ENCODE data around the gene APOL4.

APOL4 gene

DNA sequence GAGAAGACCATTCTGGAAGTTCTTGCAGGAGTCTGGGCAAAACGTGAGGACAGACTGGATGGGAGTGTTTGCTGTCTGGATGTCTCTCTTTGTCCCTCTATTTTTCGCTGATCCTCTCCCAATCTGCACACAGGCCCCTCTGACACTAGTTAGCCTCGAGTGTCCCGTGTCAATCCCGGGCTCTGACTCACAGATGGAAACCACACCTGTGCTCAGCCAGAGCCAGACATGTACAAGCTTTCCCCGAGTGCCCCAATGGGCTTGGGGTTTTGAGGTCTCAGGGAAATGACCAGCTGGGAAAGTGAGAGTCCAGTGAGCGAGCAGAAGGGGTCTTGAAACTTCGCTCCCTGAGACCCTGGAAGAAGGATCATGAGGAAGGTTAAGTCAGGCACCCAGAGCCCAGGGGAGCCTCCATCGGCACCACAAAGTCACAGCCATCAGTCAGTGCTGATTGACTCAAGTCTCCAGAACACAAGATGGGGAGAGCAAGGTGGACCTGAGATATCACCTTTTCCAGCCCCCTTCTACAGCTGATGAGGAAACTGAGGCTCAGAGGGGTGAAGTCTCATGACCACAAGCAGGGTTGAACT is 23.8 kb upstream of the APOL4 start:
- no peaks in the 10 kb centered on the region for H3K4me1 ChIP-seq (ENCODE audit: insufficient read depth, low read length, severe bottlenecking)

DNA sequence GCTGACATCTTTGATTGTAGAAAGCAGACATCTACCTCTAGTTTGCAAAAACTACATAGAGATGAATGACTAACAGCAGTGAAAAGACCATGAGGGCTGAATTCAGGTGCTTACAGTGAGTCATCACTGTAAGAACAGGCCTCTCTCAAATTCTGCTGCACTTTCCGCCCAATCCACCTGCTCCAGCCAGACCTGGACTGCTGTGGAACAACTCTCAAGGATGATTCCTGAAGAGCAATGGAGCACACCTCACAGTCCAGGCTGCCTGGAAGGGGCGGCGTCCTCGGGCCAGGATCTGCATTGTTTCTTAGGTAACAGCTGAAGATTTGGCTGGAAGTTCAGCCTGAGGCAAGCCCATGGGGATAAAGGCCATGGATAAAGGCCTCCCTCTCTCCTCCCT is 22.6 kb upstream of the APOL4 start:
- H3K4me1 ChIP-seq (ENCODE audit: insufficient read depth, low read length, severe bottlenecking) = no peaks in the 10 kb centered on the region
- no peaks in the 10 kb centered on the region for H3K9me3 ChIP-seq (ENCODE audit: low read length)
- H3K27me3 ChIP-seq (ENCODE audit: insufficient read depth, low read length) = no peaks in the 10 kb centered on the region
- H3K4me2 ChIP-seq (ENCODE audit: low read length) = no peak overlapping the region
- no peak overlapping the region for H3K27ac ChIP-seq (ENCODE audit: low read depth, low read length, poor library complexity, severe bottlenecking)
- H2AFZ ChIP-seq (ENCODE audit: low read length) = no peak overlapping the region
- no peak overlapping the region for H3K4me3 ChIP-seq (ENCODE audit: low read depth, low read length, poor library complexity, severe bottlenecking)
- H3K9me2 ChIP-seq (ENCODE audit: low read depth, low read length) = no peaks in the 10 kb centered on the region
- H3K9ac ChIP-seq (ENCODE audit: low read length) = no peak overlapping the region
- no peaks in the 10 kb centered on the region for H3K79me2 ChIP-seq (ENCODE audit: insufficient read depth, low read length)
- no peaks in the 10 kb centered on the region for H4K20me1 ChIP-seq (ENCODE audit: insufficient read depth, low read length)
- TF ChIP-seq, protein P1, sequence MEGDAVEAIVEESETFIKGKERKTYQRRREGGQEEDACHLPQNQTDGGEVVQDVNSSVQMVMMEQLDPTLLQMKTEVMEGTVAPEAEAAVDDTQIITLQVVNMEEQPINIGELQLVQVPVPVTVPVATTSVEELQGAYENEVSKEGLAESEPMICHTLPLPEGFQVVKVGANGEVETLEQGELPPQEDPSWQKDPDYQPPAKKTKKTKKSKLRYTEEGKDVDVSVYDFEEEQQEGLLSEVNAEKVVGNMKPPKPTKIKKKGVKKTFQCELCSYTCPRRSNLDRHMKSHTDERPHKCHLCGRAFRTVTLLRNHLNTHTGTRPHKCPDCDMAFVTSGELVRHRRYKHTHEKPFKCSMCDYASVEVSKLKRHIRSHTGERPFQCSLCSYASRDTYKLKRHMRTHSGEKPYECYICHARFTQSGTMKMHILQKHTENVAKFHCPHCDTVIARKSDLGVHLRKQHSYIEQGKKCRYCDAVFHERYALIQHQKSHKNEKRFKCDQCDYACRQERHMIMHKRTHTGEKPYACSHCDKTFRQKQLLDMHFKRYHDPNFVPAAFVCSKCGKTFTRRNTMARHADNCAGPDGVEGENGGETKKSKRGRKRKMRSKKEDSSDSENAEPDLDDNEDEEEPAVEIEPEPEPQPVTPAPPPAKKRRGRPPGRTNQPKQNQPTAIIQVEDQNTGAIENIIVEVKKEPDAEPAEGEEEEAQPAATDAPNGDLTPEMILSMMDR (IDR thresholded peaks at IDR 0.05; ENCODE audit: low read length) = no peak
- no peak for TF ChIP-seq EZH2 (IDR thresholded peaks at IDR 0.05; ENCODE audit: borderline replicate concordance, low read length)
- no peaks in the 10 kb centered on the region for H3F3A ChIP-seq (ENCODE audit: insufficient read depth, low read length)
- H3K36me3 ChIP-seq (ENCODE audit: insufficient read depth, low read length) = peaks cover 15% of the 10 kb centered on the region

More for the DNA sequence above, 23.8 kb upstream of the APOL4 start:
- H3K9ac ChIP-seq (ENCODE audit: low read length) = no peak overlapping the region
- H4K20me1 ChIP-seq (ENCODE audit: insufficient read depth, low read length) = no peaks in the 10 kb centered on the region
- H3K4me3 ChIP-seq (ENCODE audit: low read depth, low read length, poor library complexity, severe bottlenecking) = no peak overlapping the region
- peaks cover 20% of the 10 kb centered on the region for H3K36me3 ChIP-seq (ENCODE audit: insufficient read depth, low read length)
- H3K4me2 ChIP-seq (ENCODE audit: low read length) = no peak overlapping the region
- no peaks in the 10 kb centered on the region for H3K9me3 ChIP-seq (ENCODE audit: low read length)
- no peaks in the 10 kb centered on the region for H3K9me2 ChIP-seq (ENCODE audit: low read depth, low read length)
- no peaks in the 10 kb centered on the region for H3K79me2 ChIP-seq (ENCODE audit: insufficient read depth, low read length)
- H3K27ac ChIP-seq (ENCODE audit: low read depth, low read length, poor library complexity, severe bottlenecking) = no peak overlapping the region
- H2AFZ ChIP-seq (ENCODE audit: low read length) = no peak overlapping the region
- TF ChIP-seq EZH2 (IDR thresholded peaks at IDR 0.05; ENCODE audit: borderline replicate concordance, low read length) = no peak
- TF ChIP-seq, protein P1 (IDR thresholded peaks at IDR 0.05; ENCODE audit: low read length) = no peak
- H3K27me3 ChIP-seq (ENCODE audit: insufficient read depth, low read length) = no peaks in the 10 kb centered on the region
- no peaks in the 10 kb centered on the region for H3F3A ChIP-seq (ENCODE audit: insufficient read depth, low read length)

DNA sequence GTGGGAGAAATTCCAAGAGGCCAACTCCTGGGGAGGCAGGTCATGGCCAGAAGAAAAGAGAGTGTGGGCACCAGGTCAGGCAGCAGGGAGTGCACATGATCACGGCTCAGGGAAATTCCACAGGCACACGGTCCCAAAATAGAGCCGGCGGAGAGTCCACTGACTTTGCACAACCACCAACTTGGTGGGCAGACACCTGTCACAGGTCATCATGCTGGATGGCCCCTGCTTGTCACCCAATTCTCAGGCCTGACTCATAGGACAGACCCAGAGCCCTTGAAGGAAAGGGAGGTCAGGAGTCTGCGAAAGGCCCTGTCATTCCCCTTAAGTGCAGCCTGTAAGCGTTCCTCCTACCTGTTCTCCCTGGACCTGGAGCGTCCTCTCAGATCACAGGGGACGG is 21.9 kb upstream of the APOL4 start:
- TF ChIP-seq, protein P1 (IDR thresholded peaks at IDR 0.05; ENCODE audit: low read length) = no peak
- no peak for TF ChIP-seq EZH2 (IDR thresholded peaks at IDR 0.05; ENCODE audit: borderline replicate concordance, low read length)
- H2AFZ ChIP-seq (ENCODE audit: low read length) = no peak overlapping the region

More for the DNA sequence above, 21.9 kb upstream of the APOL4 start:
- no peaks in the 10 kb centered on the region for H4K20me1 ChIP-seq (ENCODE audit: insufficient read depth, low read length)
- H3K4me3 ChIP-seq (ENCODE audit: low read depth, low read length, poor library complexity, severe bottlenecking) = no peak overlapping the region
- no peaks in the 10 kb centered on the region for H3K4me1 ChIP-seq (ENCODE audit: insufficient read depth, low read length, severe bottlenecking)
- H3K9me3 ChIP-seq (ENCODE audit: low read length) = no peaks in the 10 kb centered on the region
- peaks cover 15% of the 10 kb centered on the region for H3K36me3 ChIP-seq (ENCODE audit: insufficient read depth, low read length)
- H3F3A ChIP-seq (ENCODE audit: insufficient read depth, low read length) = no peaks in the 10 kb centered on the region
- H3K27ac ChIP-seq (ENCODE audit: low read depth, low read length, poor library complexity, severe bottlenecking) = no peak overlapping the region
- no peaks in the 10 kb centered on the region for H3K27me3 ChIP-seq (ENCODE audit: insufficient read depth, low read length)
- no peak overlapping the region for H3K4me2 ChIP-seq (ENCODE audit: low read length)
- no peaks in the 10 kb centered on the region for H3K79me2 ChIP-seq (ENCODE audit: insufficient read depth, low read length)
- no peak overlapping the region for H3K9ac ChIP-seq (ENCODE audit: low read length)
- H3K9me2 ChIP-seq (ENCODE audit: low read depth, low read length) = no peaks in the 10 kb centered on the region

Measured in OCI-LY1 (cell line).